ENCODE results near the gene TMEM192.

- no peak for TF ChIP-seq SIN3A (IDR thresholded peaks at IDR 0.05; ENCODE audit: borderline replicate concordance, insufficient read depth, low read length)
- TF ChIP-seq POLR2AphosphoS5 (IDR thresholded peaks at IDR 0.05; ENCODE audit: low read depth, low read length) = no peak
Observed at GRCh38 chr4:165079476-165079875, 33.2 kb downstream of the TMEM192 start.

All from PFSK-1 (cell line).